Neural crest cell (in vitro differentiated cells): ENCODE data around the gene NPHP3. TPM values are rescaled to one million over a fixed set of nuclear protein-coding genes. Genes with fewer than 3 reads are reported as not detected.
A peak's percentile ranks its signal among the peaks of the same experiment; 100 is the strongest.

Source experiments
- DNase-seq: peaks from one replicate; pipeline ENCODE4 v3.0.0; 2021; ENCODE audit warnings: low read depth, mixed read lengths, low spot score
- H3K27ac Mint-ChIP-seq: one replicate; pipeline ENCODE4 v1.8.0; 2021; ENCODE audit warnings: mild to moderate bottlenecking, mixed read lengths; ENCODE audit not compliant: unreplicated experiment
- H3K27me3 Mint-ChIP-seq: 2 replicates; pipeline ENCODE4 v1.8.0; 2021; ENCODE audit warnings: low read depth, mild to moderate bottlenecking, mixed read lengths
- H3K36me3 Mint-ChIP-seq: 2 replicates; pipeline ENCODE4 v1.8.0; 2021; ENCODE audit warnings: low read depth, mild to moderate bottlenecking, mixed read lengths
- H3K4me1 Mint-ChIP-seq: 2 replicates; pipeline ENCODE4 v1.8.0; 2021; ENCODE audit warnings: mixed read lengths
- H3K4me3 Mint-ChIP-seq: one replicate; pipeline ENCODE4 v1.8.0; 2021; ENCODE audit warnings: mild to moderate bottlenecking, mixed read lengths
- H3K9me3 Mint-ChIP-seq: 2 replicates; pipeline ENCODE4 v1.8.0; 2021; ENCODE audit warnings: mixed read lengths
- CTCF ChIP-seq: fragments of 200-600 bp; sonication (generic); conservative IDR thresholded peaks from 2 replicates; pipeline ENCODE4 v1.5.0; 2021; ENCODE audit warnings: antibody characterized with exemption, mild to moderate bottlenecking
- total RNA-seq: library from RNA; stranded (reverse); gene quantifications from 2 replicates; pipeline ENCODE4 v1.2.1, GENCODE V29; 2021

Gene NPHP3
- total RNA-seq, 1 donor from 2014 or later: 18.9 TPM

DNA sequence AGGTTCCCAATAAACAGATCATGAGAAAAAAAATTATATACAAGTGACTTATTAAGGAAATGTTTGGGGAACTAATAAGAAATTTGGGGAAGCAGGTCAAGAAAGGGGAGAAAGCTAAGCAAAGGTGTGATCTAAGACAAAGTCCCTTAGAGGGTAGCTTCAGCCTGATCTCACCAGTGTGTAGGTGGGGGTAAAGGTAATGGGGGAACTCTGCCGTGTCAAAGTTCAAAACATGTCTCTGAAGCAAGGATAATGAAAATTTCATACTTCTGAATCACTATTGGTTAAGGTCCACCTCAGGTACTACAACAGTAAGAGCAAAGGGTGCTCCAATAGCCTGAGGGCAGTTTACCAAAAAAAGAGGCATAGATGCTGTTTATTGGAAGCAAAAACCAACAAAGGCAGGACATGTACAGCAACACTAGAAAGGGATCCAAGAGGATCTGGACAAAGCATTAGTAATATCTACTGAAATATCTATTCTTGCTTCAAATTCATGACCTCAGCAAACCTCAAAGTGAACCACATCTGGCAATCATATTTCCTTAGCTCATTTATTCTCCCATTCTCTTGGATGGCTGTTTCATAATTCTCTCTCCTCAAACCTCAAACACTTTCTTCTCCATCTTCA is 69.5 kb downstream of the NPHP3 start:
- Mint-ChIP-seq H3K4me1 (no peaks in the 10 kb centered on the region), H3K9me3 (no peaks in the 10 kb centered on the region)

DNA sequence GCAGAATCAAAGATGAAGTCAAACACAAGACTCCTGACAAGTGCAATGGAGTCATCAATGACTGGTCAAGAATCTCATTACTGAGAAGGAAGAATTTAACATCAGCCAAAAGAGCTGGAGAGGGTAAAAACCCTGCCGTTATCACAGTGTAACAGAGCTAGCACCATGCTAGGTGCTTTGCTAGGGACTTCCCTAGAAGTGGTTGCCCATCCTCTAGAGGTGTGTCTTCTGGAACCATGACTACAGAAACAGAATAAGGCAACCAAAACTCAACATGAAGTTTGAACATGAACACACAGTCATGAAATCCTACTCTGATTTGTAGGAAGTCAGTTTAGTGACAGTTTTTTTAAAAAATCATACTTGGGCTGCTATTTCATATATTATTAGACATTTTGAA is 72.1 kb downstream of the NPHP3 start:
- no peaks in the 10 kb centered on the region for H3K36me3 Mint-ChIP-seq
- no peak for TF ChIP-seq CTCF
- no peak overlapping the region for H3K4me3 Mint-ChIP-seq
- H3K9me3 Mint-ChIP-seq: peaks cover 3% of the 10 kb centered on the region
- H3K4me1 Mint-ChIP-seq: no peaks in the 10 kb centered on the region
- DNase-seq: no peak
- H3K27me3 Mint-ChIP-seq: no peaks in the 10 kb centered on the region
- H3K27ac Mint-ChIP-seq: no peak overlapping the region

More for the DNA sequence above, 69.5 kb downstream of the NPHP3 start:
- Mint-ChIP-seq H3K4me3 (no peak overlapping the region), H3K27ac (no peak overlapping the region), H3K27me3 (no peaks in the 10 kb centered on the region), H3K36me3 (no peaks in the 10 kb centered on the region)
- DNase-seq: no peak
- TF ChIP-seq CTCF: no peak

- Mint-ChIP-seq H3K27ac (no peak overlapping the region), H3K9me3 (peaks cover 3% of the 10 kb centered on the region), H3K4me1 (no peaks in the 10 kb centered on the region), H3K4me3 (no peak overlapping the region), H3K27me3 (no peaks in the 10 kb centered on the region), H3K36me3 (no peaks in the 10 kb centered on the region)
- no peak for DNase-seq
- no peak for TF ChIP-seq CTCF
Measured at GRCh38 chr3:132645058-132645457, 77.2 kb downstream of the NPHP3 start.

GRCh38 chr3:132643366-132643765 is 78.8 kb downstream of the NPHP3 start:
- no peak for TF ChIP-seq CTCF
- Mint-ChIP-seq H3K4me3 (no peak overlapping the region), H3K27me3 (no peaks in the 10 kb centered on the region), H3K36me3 (no peaks in the 10 kb centered on the region), H3K27ac (no peak overlapping the region), H3K4me1 (no peaks in the 10 kb centered on the region), H3K9me3 (peaks cover 3% of the 10 kb centered on the region)
- DNase-seq: no peak

DNA sequence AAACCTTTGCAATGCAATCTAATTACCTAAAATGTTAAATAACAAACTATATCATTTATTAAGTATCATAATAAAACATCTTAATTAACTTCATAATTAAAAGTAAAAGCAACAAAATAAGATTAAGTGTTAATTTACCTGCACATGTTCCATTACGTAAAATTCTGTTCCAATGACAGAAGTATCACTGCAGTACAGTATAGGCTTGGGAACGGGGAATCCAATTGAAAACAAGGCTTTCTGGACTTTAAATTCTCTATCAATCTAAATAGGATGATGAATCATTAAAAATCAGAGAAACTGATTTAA is 79.7 kb downstream of the NPHP3 start:
- Mint-ChIP-seq H3K4me1 (no peaks in the 10 kb centered on the region), H3K9me3 (peaks cover 3% of the 10 kb centered on the region), H3K27me3 (no peaks in the 10 kb centered on the region), H3K36me3 (no peaks in the 10 kb centered on the region), H3K4me3 (no peak overlapping the region), H3K27ac (no peak overlapping the region)
- DNase-seq: no peak
- TF ChIP-seq CTCF: peak; percentile 13
